Hepatocyte (in vitro differentiated cells): ENCODE measurements around the gene HSPB2.

Experiments
- CTCF ChIP-seq: fragments of 200-600 bp; sonication (generic); IDR thresholded peaks from 2 replicates; pipeline ENCODE4 v1.5.1; 2016; ENCODE audit warnings: antibody characterized with exemption, mild to moderate bottlenecking; ENCODE audit not compliant: poor library complexity
- EZH2 ChIP-seq: fragments of 200-600 bp; sonication (generic); IDR thresholded peaks from 2 replicates; pipeline ENCODE4 v1.6.1; 2016; ENCODE audit warnings: antibody characterized with exemption, mild to moderate bottlenecking, borderline replicate concordance

DNA sequence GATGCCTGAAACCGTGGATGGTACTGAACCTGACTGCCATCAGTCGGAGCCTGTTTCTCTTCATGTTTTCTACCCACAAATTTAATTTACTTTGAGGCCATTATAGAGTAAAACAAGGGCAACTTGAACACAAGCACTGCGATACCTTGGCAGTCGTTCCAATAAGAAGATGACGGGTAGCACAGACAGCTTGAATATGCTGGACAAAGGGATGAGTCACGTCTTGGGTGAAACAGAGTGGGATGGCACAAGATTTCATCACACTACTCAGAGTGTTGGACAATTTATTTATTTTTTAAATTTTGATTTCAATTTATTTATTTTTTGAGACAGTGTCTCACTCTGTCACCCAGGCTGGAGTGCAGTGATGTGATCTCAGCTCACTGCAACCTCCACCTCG, 30.3 kb downstream of the HSPB2 start:
- TF ChIP-seq CTCF (no peak), EZH2 (no peak)
